HepG2 (cell line): Measurements from ENCODE around the gene CHRNG. TPM values are rescaled to one million over a fixed set of nuclear protein-coding genes. Genes with fewer than 3 reads are reported as not detected.
A peak's percentile ranks its signal among the peaks of the same experiment; 100 is the strongest.

ENCODE experiments used
- ATAC-seq: fragments of 200-7000 bp; cut with Tn5 transposase; 3 replicates; pipeline ENCODE4 v1.9.1; 2020; ENCODE audit warnings: mild to moderate bottlenecking, moderate library complexity
- BruUV-seq: library from RNA; stranded (reverse); fragments of 400-500 nt; replicated peaks from 2 replicates; lab custom pipeline; 2021; lab: Mats Ljungman, UMichigan
- CTCF ChIA-PET: fragments of 300-600 bp; formaldehyde crosslinking; extraction: SDS; loops from one replicate; lab custom pipeline; 2021; ENCODE audit warnings: low total read pairs, inconsistent platforms, low intra/inter-chr PET ratio; lab: Yijun Ruan, JAX
- POLR2A ChIA-PET: fragments of 350-600 bp; sonication (Branson Sonifier 250); formaldehyde crosslinking; loops from one replicate; lab custom pipeline; 2020; ENCODE audit warnings: antibody characterized with exemption, inconsistent platforms; lab: Yijun Ruan, JAX
- DNase-seq: peaks from one replicate; pipeline ENCODE4 v3.0.0-alpha.2; 2015; ENCODE audit warnings: low spot score
- FAIRE-seq: peaks from 3 replicates; lab custom pipeline; 2011; peaks lifted over from hg19 to GRCh38; lab: Jason Lieb, UNC
- H2AFZ ChIP-seq: one replicate; pipeline ENCODE4 v1.6.1; 2011; ENCODE audit warnings: low read length, inconsistent platforms
- H3K27ac ChIP-seq: fragments of 300-600 bp; 3 replicates; pipeline ENCODE4 v1.8.0; 2011; ENCODE audit warnings: mixed run types, mild to moderate bottlenecking, mixed read lengths, low read length, inconsistent platforms; ENCODE audit not compliant: insufficient read depth; ENCODE audit errors: extremely low read length
- H3K27me3 ChIP-seq, 2 experiments: fragments of 200-600 bp in 1 of 2; 2 replicates in 1 of 2; 3 replicates in 1 of 2; pipeline versions ENCODE4 v1.6.0 to v1.8.0; 2011; ENCODE audit warnings: low read length in 2 of 2, mild to moderate bottlenecking in 2 of 2, moderate library complexity in 2 of 2, inconsistent platforms in 1 of 2; ENCODE audit not compliant: insufficient read depth in 2 of 2, control insufficient read depth in 1 of 2
- H3K36me3 ChIP-seq, 2 experiments: fragments of 200-600 bp in 1 of 2; replicated peaks in 1 of 2; 2 replicates in 1 of 2; 3 replicates in 1 of 2; pipeline versions ENCODE4 v1.5.1 to v1.8.0; 2011; ENCODE audit warnings: low read length in 2 of 2, inconsistent platforms in 1 of 2; ENCODE audit not compliant: insufficient read depth in 2 of 2, control insufficient read depth in 1 of 2
- H3K4me1 ChIP-seq: 2 replicates; pipeline ENCODE4 v1.5.1; 2012; ENCODE audit warnings: low read length, inconsistent platforms; ENCODE audit not compliant: insufficient read depth
- H3K4me2 ChIP-seq: 2 replicates; pipeline ENCODE4 v1.6.0; 2011; ENCODE audit warnings: low read depth, low read length, inconsistent platforms
- H3K4me3 ChIP-seq, 3 experiments: fragments of 200-600 bp in 1 of 3; sonication (generic), shearing (Covaris generic) in 1 of 3; replicated peaks in 1 of 3; 2 replicates each; pipeline ENCODE4 v1.5.1; 2011 to 2016; ENCODE audit warnings: low read length in 3 of 3, inconsistent platforms in 2 of 3, low read depth in 2 of 3, mild to moderate bottlenecking in 2 of 3, control low read depth in 1 of 3, mixed read lengths in 1 of 3; ENCODE audit not compliant: insufficient read depth in 1 of 3
- H3K79me2 ChIP-seq: one replicate; pipeline ENCODE4 v1.6.1; 2011; ENCODE audit warnings: low read length, inconsistent platforms; ENCODE audit not compliant: insufficient read depth
- H3K9ac ChIP-seq: 2 replicates; pipeline ENCODE4 v1.6.0; 2011; ENCODE audit warnings: mild to moderate bottlenecking, low read depth, low read length, inconsistent platforms; ENCODE audit not compliant: insufficient read depth
- H3K9me3 ChIP-seq: 2 replicates; pipeline ENCODE4 v1.5.1; 2012; ENCODE audit warnings: mild to moderate bottlenecking, low read length
- H4K20me1 ChIP-seq: 2 replicates; pipeline ENCODE4 v1.6.0; 2011; ENCODE audit warnings: inconsistent platforms, mild to moderate bottlenecking, low read length, moderate library complexity; ENCODE audit not compliant: insufficient read depth
- ATF6 ChIP-seq: sonication (generic); formaldehyde crosslinking; conservative IDR thresholded peaks from 2 replicates; pipeline ENCODE4 v1.4.0; 2020; ENCODE audit warnings: missing genetic modification reagents
- BCL6 ChIP-seq: IDR thresholded peaks from 2 replicates; pipeline ENCODE4 v1.6.1; 2016; ENCODE audit warnings: missing genetic modification reagents, missing compliant biosample characterization
- DNMT3B ChIP-seq: conservative IDR thresholded peaks from 2 replicates; pipeline ENCODE4 v1.6.1; 2016; ENCODE audit warnings: missing biosample characterization, control low read depth
- HOXA3 ChIP-seq: sonication (generic); formaldehyde crosslinking; IDR thresholded peaks from 2 replicates; pipeline ENCODE4 v1.5.0; 2020; ENCODE audit warnings: missing genetic modification reagents
- MAFK ChIP-seq, 2 experiments: IDR thresholded peaks in 1 of 2; conservative IDR thresholded peaks in 1 of 2; 2 replicates each; pipeline ENCODE4 v1.6.1; 2011; ENCODE audit warnings: improper control_type of control experiment in 2 of 2, low read length in 2 of 2
- NFIB ChIP-seq: sonication (generic); formaldehyde crosslinking; IDR thresholded peaks from 2 replicates; pipeline ENCODE4 v1.9.0; 2021; ENCODE audit warnings: missing genetic modification reagents, mild to moderate bottlenecking, borderline replicate concordance
- NFYB ChIP-seq: sonication (generic); formaldehyde crosslinking; IDR thresholded peaks from 2 replicates; pipeline ENCODE4 v1.4.0; 2020; ENCODE audit warnings: missing genetic modification reagents
- THAP11 ChIP-seq: IDR thresholded peaks from 2 replicates; pipeline ENCODE4 v1.6.1; 2016; ENCODE audit warnings: missing biosample characterization, missing genetic modification reagents
- ZNF280D ChIP-seq: sonication (generic); formaldehyde crosslinking; IDR thresholded peaks from 2 replicates; pipeline ENCODE4 v1.5.1; 2020; ENCODE audit warnings: mild to moderate bottlenecking, missing genetic modification reagents
- ZNF562 ChIP-seq: sonication (generic); formaldehyde crosslinking; IDR thresholded peaks from 2 replicates; pipeline ENCODE4 v1.8.0; 2022; ENCODE audit warnings: missing genetic modification reagents, borderline replicate concordance
- ZNF704 ChIP-seq: sonication (generic); formaldehyde crosslinking; IDR thresholded peaks from 2 replicates; pipeline ENCODE4 v1.8.1; 2023; ENCODE audit warnings: mild to moderate bottlenecking, inconsistent platforms, moderate library complexity, missing genetic modification reagents, borderline replicate concordance
- WGBS: methylation state at CpG from one replicate; pipeline ENCODE4 v1.1.6; 2017; ENCODE audit warnings: low lambda C conversion rate; 5-methylcytosine and 5-hydroxymethylcytosine counted together
- in situ Hi-C: cut with HindIII; loops from 2 replicates; pipeline ENCODE4 v1.10.0; 2017; ENCODE audit warnings: low pct_unique_long_range_greater_than_20kb; ENCODE audit not compliant: extremely low pct_ligation_motif_present
- intact Hi-C: fragments of 100-400 bp; cut with micrococcal nuclease; formaldehyde crosslinking; loops from one replicate; pipeline ENCODE4 v1.10.0; 2022; ENCODE audit not compliant: unreplicated experiment
- polyA plus RNA-seq, 8 experiments: library from polyadenylated mRNA; depleted of rRNA in 3 of 8; stranded (reverse) in 7 of 8; unstranded in 1 of 8; fragments of >200 nt; fragmentation: Illumina TruSeq in 4 of 8; extraction: Trizol in 4 of 8; gene quantifications; 2 replicates each; pipeline versions ENCODE4 v1.2.1 to v1.2.3, GENCODE V29; 2011 to 2016; ENCODE audit warnings: low read depth in 4 of 8, missing spikeins in 1 of 8, mixed read lengths in 1 of 8; ENCODE audit not compliant: insufficient read depth in 1 of 8
- total RNA-seq, 5 experiments: library from RNA; depleted of rRNA; stranded (reverse); fragments of >200 nt; fragmentation: Illumina TruSeq; extraction: Trizol; gene quantifications; 2 replicates each; pipeline ENCODE4 v1.2.3, GENCODE V29; 2016; ENCODE audit warnings: low read depth in 1 of 5

CHRNG gene
- total and polyA plus RNA-seq, 2 of the 13 experiments (the other 11 are each of a cell fraction or from before 2014, with no cell fraction given), result not detected

- no peak for TF ChIP-seq DNMT3B
- TF ChIP-seq, all 625 proteins: peak for 2
Observed at GRCh38 chr2:232575404-232575746, 35.9 kb downstream of the CHRNG start (continued).

GRCh38 chr2:232576995-232577394 is 37.5 kb downstream of the CHRNG start:
- FAIRE-seq, result no peak
- Histone ChIP-seq H3K4me1 (peaks cover 50% of the 10 kb centered on the region), H3K9me3 (no peaks in the 10 kb centered on the region), H3K27me3 (no peaks in the 10 kb centered on the region), H3K36me3 (peaks cover 10 to 30% of the 10 kb centered on the region in 2 experiments), H3K79me2 (no peaks in the 10 kb centered on the region), H3K4me2 (no peak overlapping the region), H3K27ac (no peak overlapping the region), H3K4me3 (no peak overlapping the region), H2AFZ (no peak overlapping the region), H4K20me1 (no peaks in the 10 kb centered on the region), H3K9ac (no peak overlapping the region)
- in situ Hi-C loops (no loop called here), intact Hi-C loops (no loop called here)
- DNase-seq, result no peak
- no TSS peak for BruUV-seq
- ChIA-PET CTCF (no interaction called here), POLR2A (no interaction called here)
- TF ChIP-seq MAFK (conservative IDR thresholded peaks at IDR 0.05 in 1 of 2, IDR thresholded peaks at IDR 0.05 in 1 of 2; ENCODE audit: low read length in 2 of 2), result 0 out of 4 replicates have a peak, but pooled peaks of 1 of the 2 experiments have one; percentile 9
- no peak for TF ChIP-seq ZNF704 (CRISPR knock-in tag)
- ATAC-seq, result no peak
- 96% methylated on average over 1 of the region's 2 CpGs for WGBS

- Histone ChIP-seq H3K4me1 (peaks cover 45% of the 10 kb centered on the region), H3K9me3 (no peaks in the 10 kb centered on the region), H3K27ac (no peak overlapping the region), H3K4me2 (no peak overlapping the region), H3K79me2 (no peaks in the 10 kb centered on the region), H4K20me1 (no peaks in the 10 kb centered on the region), H3K27me3 (no peaks in the 10 kb centered on the region), H2AFZ (no peak overlapping the region), H3K36me3 (peaks cover 8 to 28% of the 10 kb centered on the region in 2 experiments), H3K4me3 (no peak overlapping the region), H3K9ac (no peak overlapping the region)
- DNase-seq (no peak), ATAC-seq (no peak), FAIRE-seq (no peak)
- POLR2A ChIA-PET, result interaction anchor here (0.6 kb wide), 1 partner anchor 8 kb away, joined by 3 read pairs; no protein-coding TSS in a partner anchor
- in situ Hi-C loops (no loop called here), intact Hi-C loops (no loop called here)
- CTCF ChIA-PET, result no interaction called here
- BruUV-seq, result no TSS peak
- WGBS, result 93% methylated on average over 2 of the region's 2 CpGs
- TF ChIP-seq ZNF562 (CRISPR knock-in tag) (no peak), HOXA3 (no peak), NFIB (CRISPR knock-in tag) (no peak), ATF6 (CRISPR knock-in tag) (no peak), THAP11 (CRISPR knock-in tag) (no peak), ZNF280D (no peak), NFYB (CRISPR knock-in tag) (no peak), BCL6 (CRISPR knock-in tag) (no peak)
Observed at GRCh38 chr2:232577841-232578240, 38.3 kb downstream of the CHRNG start.
